ENCODE data around the gene DAAM1.

The DAAM1 gene

GRCh38 chr14:59336098-59336497, 147.6 kb downstream of the DAAM1 start:
- ChIA-PET POLR2A (ENCODE audit: low non-redundant PET) (interaction anchor here (0.6 kb wide), 1 partner anchor 146 kb away, joined by 6 read pairs; no protein-coding TSS in a partner anchor), CTCF (interaction anchor here (0.7 kb wide), 1 partner anchor 23 kb away, joined by 3 read pairs; no protein-coding TSS in a partner anchor)

DNA sequence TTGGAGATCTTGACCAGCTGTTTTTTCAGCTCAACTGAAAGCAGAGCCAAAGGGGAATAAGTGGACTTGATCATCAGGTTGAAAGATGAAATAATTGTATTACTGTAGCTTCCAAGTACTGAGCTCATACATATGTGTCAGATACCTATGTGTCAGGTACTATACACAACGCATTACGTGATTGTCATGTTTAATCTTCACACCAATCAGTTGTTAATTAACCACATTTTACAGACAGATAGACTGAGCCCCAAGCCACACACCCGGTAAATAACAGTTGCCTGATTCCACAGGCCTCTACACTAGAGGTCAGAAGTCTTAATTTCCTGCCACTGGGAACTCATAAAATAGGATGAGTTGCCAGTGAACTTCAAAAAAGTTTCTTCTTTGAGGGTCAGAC, 148.2 kb downstream of the DAAM1 start:
- CTCF ChIA-PET, result no interaction called here
- no peak overlapping the region for H3K27ac ChIP-seq
- POLR2A ChIA-PET (ENCODE audit: low non-redundant PET), result no interaction called here
- DNase-seq (ENCODE audit: low spot score), result no peak
- TF ChIP-seq CTCF (conservative IDR thresholded peaks at IDR 0.05; ENCODE audit: low read depth), result no peak

More at GRCh38 chr14:59336098-59336497, 147.6 kb downstream of the DAAM1 start:
- no peak for TF ChIP-seq CTCF (conservative IDR thresholded peaks at IDR 0.05; ENCODE audit: low read depth)
- DNase-seq (ENCODE audit: low spot score), result no peak
- H3K27ac ChIP-seq, result no peak overlapping the region

DNA sequence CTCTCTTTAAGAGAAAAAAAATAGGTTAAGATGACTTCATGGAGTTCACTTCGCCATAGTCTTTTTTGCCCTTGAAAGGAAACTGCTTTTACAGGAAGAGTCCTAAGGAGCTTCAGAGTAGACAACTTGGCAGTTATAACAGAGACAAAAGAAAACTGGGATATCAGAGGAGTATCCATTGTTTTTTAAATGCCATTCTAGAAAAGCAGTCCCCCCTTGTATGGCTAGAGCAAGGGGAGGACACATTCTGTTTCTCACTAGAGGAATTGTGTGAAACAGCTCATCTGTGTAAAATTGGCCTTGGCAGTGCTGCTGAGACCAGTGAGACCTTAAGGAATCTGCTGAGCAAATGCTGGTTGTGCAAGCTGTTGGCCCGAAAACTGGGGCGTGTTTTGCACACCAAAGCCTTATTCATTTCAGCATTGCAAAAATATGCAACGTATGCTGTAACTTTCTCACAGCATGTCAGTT, 148.7 kb downstream of the DAAM1 start:
- TF ChIP-seq CTCF (conservative IDR thresholded peaks at IDR 0.05; ENCODE audit: low read depth), result no peak
- no peak overlapping the region for H3K27ac ChIP-seq
- ChIA-PET CTCF (no interaction called here), POLR2A (ENCODE audit: low non-redundant PET) (no interaction called here)
- no peak for DNase-seq (ENCODE audit: low spot score)

DNA sequence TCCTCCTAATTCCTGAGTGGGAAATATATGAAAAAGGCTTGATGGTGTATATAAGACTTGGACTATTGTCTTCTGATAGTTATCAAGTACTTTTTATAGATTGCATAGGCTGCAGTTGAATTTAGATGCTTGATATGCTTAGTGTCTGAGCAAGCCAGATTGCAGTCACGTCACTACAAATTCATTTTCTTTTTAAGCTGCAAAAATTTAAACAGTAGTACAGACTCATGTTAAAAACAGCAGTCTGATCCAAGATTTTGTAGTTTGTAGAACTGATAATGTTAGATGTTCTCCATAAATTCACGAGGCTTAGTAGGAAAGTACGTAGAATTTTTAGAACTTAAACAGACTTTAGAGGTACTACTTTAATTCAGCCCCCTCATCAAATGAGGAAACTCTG, 150.3 kb downstream of the DAAM1 start:
- H3K27ac ChIP-seq, result no peak overlapping the region
- ChIA-PET POLR2A (ENCODE audit: low non-redundant PET) (no interaction called here), CTCF (interaction anchor here (0.6 kb wide), 1 partner anchor 21 kb away, joined by 3 read pairs; no protein-coding TSS in a partner anchor)
- no peak for DNase-seq (ENCODE audit: low spot score)
- TF ChIP-seq CTCF (conservative IDR thresholded peaks at IDR 0.05; ENCODE audit: low read depth), result no peak

DNA sequence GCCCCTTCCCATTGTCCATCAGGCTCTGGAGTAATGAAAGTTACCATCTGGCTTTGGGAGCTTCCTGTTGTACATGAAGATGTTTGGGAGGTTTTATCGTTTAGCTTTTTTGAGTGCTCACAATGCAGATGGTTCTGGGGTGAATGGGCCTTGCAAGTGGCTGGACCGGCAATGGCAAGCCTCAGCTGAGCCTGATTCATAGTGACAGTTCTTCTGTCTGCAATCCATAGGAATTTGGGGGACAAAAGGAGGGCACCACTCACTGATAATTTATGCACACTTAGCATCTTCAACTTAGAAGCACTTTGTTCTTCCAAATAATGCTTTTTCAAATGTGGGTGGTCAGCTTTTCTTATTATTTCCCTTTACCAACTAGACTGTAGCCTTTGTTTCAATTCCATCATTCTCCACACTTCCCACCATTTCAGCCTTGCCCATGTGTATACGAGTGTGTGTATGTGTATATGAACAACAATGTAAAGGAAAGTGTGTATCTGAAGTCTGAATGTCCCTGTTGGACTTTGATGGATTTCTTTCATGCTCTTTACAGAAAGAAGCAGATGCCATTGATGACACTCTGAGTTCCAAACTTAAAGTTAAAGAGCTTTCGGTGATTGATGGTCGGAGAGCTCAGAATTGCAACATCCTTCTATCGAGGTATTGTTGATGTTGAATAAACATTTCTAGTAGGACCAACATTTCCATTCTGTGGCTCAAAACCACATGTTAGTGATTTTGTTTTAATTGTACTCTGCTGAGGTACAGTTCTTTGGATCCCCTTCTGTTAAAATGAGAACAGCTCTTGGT, 151.3 kb downstream of the DAAM1 start:
- no peak overlapping the region for H3K27ac ChIP-seq
- ChIA-PET POLR2A (ENCODE audit: low non-redundant PET) (no interaction called here), CTCF (interaction anchor here (0.7 kb wide), 1 partner anchor 15 kb away, joined by 3 read pairs; no protein-coding TSS in a partner anchor)
- DNase-seq (ENCODE audit: low spot score), result no peak
- no peak for TF ChIP-seq CTCF (conservative IDR thresholded peaks at IDR 0.05; ENCODE audit: low read depth)

GRCh38 chr14:59341858-59342477, 153.5 kb downstream of the DAAM1 start:
- no peak for DNase-seq (ENCODE audit: low spot score)
- TF ChIP-seq CTCF (conservative IDR thresholded peaks at IDR 0.05; ENCODE audit: low read depth), result no peak
- POLR2A ChIA-PET (ENCODE audit: low non-redundant PET), result no interaction called here
- CTCF ChIA-PET, result interaction anchor here (0.5 kb wide), 1 partner anchor 10 kb away, joined by 3 read pairs; no protein-coding TSS in a partner anchor
- no peak overlapping the region for H3K27ac ChIP-seq
